VCaP (cell line): ENCODE data around the gene DLGAP1.

Source experiments
- H3K27ac ChIP-seq: fragments of 450-650 bp; 2 replicates; pipeline ENCODE4 v1.5.1; 2017
- CTCF ChIP-seq: fragments of 450-650 bp; conservative IDR thresholded peaks from 2 replicates; pipeline ENCODE4 v1.5.1; 2017; ENCODE audit warnings: mild to moderate bottlenecking, moderate library complexity

Gene DLGAP1

GRCh38 chr18:4231260-4231659 is 223.8 kb downstream of the DLGAP1 start:
- H3K27ac ChIP-seq: no peak overlapping the region
- TF ChIP-seq CTCF: no peak

GRCh38 chr18:4230450-4231168 is 224.5 kb downstream of the DLGAP1 start:
- no peak overlapping the region for H3K27ac ChIP-seq
- no peak for TF ChIP-seq CTCF

- no peak for TF ChIP-seq CTCF
- no peak overlapping the region for H3K27ac ChIP-seq
Observed at GRCh38 chr18:4224031-4224704, 230.9 kb downstream of the DLGAP1 start.

- H3K27ac ChIP-seq: no peak overlapping the region
- no peak for TF ChIP-seq CTCF
Observed at GRCh38 chr18:4211111-4211837, 243.8 kb downstream of the DLGAP1 start.

GRCh38 chr18:4208366-4208765 is 246.7 kb downstream of the DLGAP1 start:
- TF ChIP-seq CTCF: no peak
- no peak overlapping the region for H3K27ac ChIP-seq

- no peak for TF ChIP-seq CTCF
- no peak overlapping the region for H3K27ac ChIP-seq
Observed at GRCh38 chr18:4207383-4207985, 247.6 kb downstream of the DLGAP1 start.

- H3K27ac ChIP-seq: no peak overlapping the region
- no peak for TF ChIP-seq CTCF
Observed at GRCh38 chr18:4204438-4204720, 250.7 kb downstream of the DLGAP1 start.
